Loucy (cell line): ENCODE data around the gene CPLX4.

Experiments used
- H2AFZ ChIP-seq: fragments of 200-600 bp; sonication (generic); 2 replicates; pipeline ENCODE4 v1.6.0; 2016; ENCODE audit warnings: antibody characterized with exemption, mild to moderate bottlenecking, low read length, moderate library complexity
- H3F3A ChIP-seq: fragments of 200-600 bp; 2 replicates; pipeline ENCODE4 v1.6.0; 2016; ENCODE audit warnings: antibody characterized with exemption, low read depth, mild to moderate bottlenecking
- H3K27me3 ChIP-seq: fragments of 200-600 bp; sonication (generic); 2 replicates; pipeline ENCODE4 v1.6.1; 2014; ENCODE audit warnings: low read length, mild to moderate bottlenecking; ENCODE audit not compliant: insufficient read depth, poor library complexity, severe bottlenecking
- H3K36me3 ChIP-seq: fragments of 200-600 bp; sonication (generic); 2 replicates; pipeline ENCODE4 v1.6.1; 2016; ENCODE audit warnings: low read length; ENCODE audit not compliant: insufficient read depth
- H3K4me1 ChIP-seq: fragments of 200-600 bp; sonication (generic); 2 replicates; pipeline ENCODE4 v1.5.1; 2014; ENCODE audit warnings: low read length, mild to moderate bottlenecking; ENCODE audit not compliant: insufficient read depth, poor library complexity, severe bottlenecking
- H3K4me2 ChIP-seq: fragments of 200-600 bp; sonication (generic); 2 replicates; pipeline ENCODE4 v1.6.0; 2014; ENCODE audit warnings: antibody characterized with exemption, low read length, low read depth, mild to moderate bottlenecking; ENCODE audit not compliant: poor library complexity, severe bottlenecking
- H3K4me3 ChIP-seq: fragments of 200-600 bp; sonication (generic); 2 replicates; pipeline ENCODE4 v1.5.1; 2014; ENCODE audit warnings: low read length, mild to moderate bottlenecking, mixed read lengths; ENCODE audit not compliant: poor library complexity, severe bottlenecking
- H3K79me2 ChIP-seq: fragments of 200-600 bp; sonication (generic); 2 replicates; pipeline ENCODE4 v1.6.1; 2014; ENCODE audit warnings: low read length; ENCODE audit not compliant: insufficient read depth
- H3K9ac ChIP-seq: fragments of 200-600 bp; sonication (generic); 2 replicates; pipeline ENCODE4 v1.6.0; 2014; ENCODE audit warnings: mild to moderate bottlenecking, low read depth, low read length, moderate library complexity; ENCODE audit not compliant: poor library complexity, severe bottlenecking
- H3K9me2 ChIP-seq: fragments of 200-600 bp; sonication (generic); replicated peaks from 2 replicates; pipeline ENCODE4 v1.6.1; 2016; ENCODE audit warnings: low read depth, low read length, mixed read lengths
- H3K9me3 ChIP-seq: fragments of 200-600 bp; sonication (generic); 2 replicates; pipeline ENCODE4 v1.6.1; 2014; ENCODE audit warnings: mild to moderate bottlenecking, antibody characterized with exemption, low read length, low read depth; ENCODE audit not compliant: insufficient read depth
- H4K20me1 ChIP-seq: fragments of 200-600 bp; sonication (generic); 2 replicates; pipeline ENCODE4 v1.6.0; 2014; ENCODE audit warnings: antibody characterized with exemption, low read length, mild to moderate bottlenecking; ENCODE audit not compliant: insufficient read depth, poor library complexity, severe bottlenecking
- EZH2phosphoT487 ChIP-seq: fragments of 200-600 bp; IDR thresholded peaks from 2 replicates; pipeline ENCODE4 v1.6.1; 2018; ENCODE audit warnings: antibody characterized with exemption, mild to moderate bottlenecking, moderate library complexity, borderline replicate concordance
- TF ChIP-seq, protein P1 (sequence below): fragments of 200-600 bp; sonication (generic); conservative IDR thresholded peaks from 2 replicates; pipeline ENCODE4 v1.5.1; 2014; ENCODE audit warnings: mild to moderate bottlenecking, antibody characterized with exemption, low read length

CPLX4 gene

DNA sequence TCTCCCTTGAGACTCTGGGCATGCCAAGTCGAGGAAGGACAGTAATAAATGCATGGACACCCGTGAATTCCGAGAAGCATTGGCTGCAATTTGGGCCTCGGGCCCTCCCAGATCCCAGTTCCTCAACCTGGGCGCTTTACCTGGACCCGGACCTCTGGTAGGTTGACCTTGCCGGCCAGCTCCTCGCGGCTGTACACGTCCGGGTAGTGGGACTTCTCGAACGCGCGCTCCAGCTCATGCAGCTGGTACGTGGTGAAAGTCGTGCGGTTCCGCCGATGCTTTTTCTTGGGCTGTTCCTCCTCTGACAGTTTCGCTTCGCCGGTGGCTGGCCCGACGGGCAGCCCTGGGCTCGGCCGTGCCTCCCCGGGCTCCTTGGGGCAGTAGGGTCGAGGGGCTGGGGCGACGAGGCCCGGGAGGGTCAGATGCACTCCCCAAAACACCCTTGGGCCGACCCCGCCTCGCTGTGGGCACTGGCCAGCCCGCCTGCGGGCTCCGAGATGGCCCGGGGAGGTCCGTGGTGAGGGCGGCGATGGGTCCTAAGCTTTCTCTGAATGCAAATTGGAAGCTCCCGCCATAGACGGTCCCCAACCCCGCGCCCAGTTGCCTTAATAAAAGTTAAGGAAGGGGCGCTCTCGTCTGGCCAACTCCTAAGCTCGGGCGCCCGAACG lies 46.1 kb downstream of the CPLX4 start:
- Histone ChIP-seq H3K9ac (no peak overlapping the region), H3K4me3 (no peak overlapping the region), H3K27me3 (no peaks in the 10 kb centered on the region), H4K20me1 (no peaks in the 10 kb centered on the region), H3K9me3 (no peaks in the 10 kb centered on the region), H3K79me2 (no peaks in the 10 kb centered on the region), H3F3A (no peaks in the 10 kb centered on the region), H2AFZ (no peak overlapping the region), H3K36me3 (no peaks in the 10 kb centered on the region), H3K4me2 (no peak overlapping the region), H3K9me2 (no peaks in the 10 kb centered on the region), H3K4me1 (no peaks in the 10 kb centered on the region)
- TF ChIP-seq EZH2phosphoT487, result no peak

DNA sequence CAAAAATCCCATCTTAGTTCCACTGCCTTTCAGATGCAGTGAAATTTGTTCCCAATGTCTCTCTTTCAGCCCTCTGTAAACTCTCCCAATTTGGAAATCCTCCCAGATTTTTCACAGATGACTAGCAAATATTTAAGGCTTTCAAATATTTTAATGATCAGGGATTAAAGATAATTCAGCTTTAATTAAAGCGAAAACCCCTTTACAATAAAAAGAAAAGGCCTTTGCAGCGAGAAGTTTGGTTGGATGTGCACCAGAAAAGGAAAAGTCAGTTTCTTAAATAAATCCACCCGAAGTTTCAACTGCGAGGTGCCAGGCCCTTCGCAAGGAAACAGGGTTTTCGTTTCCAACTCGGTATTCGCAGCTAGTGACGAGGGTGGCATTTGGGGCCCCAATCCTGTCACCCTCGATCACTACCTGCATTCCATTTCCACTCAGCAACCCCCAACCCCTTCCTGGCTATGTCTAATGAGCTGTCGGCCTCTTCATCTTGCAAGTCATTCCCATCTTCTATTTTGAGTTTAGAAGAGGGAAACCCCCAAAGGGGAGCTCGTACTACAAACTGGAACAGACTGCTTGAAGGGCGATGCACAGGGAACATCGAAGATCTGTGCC lies 46.7 kb downstream of the CPLX4 start:
- H3K27me3 ChIP-seq, result no peaks in the 10 kb centered on the region
- H3F3A ChIP-seq, result no peaks in the 10 kb centered on the region
- no peak overlapping the region for H3K4me2 ChIP-seq
- no peaks in the 10 kb centered on the region for H3K79me2 ChIP-seq
- no peaks in the 10 kb centered on the region for H3K9me2 ChIP-seq
- no peak overlapping the region for H2AFZ ChIP-seq
- H3K9me3 ChIP-seq, result no peaks in the 10 kb centered on the region
- no peak overlapping the region for H3K9ac ChIP-seq
- no peaks in the 10 kb centered on the region for H3K4me1 ChIP-seq
- H3K4me3 ChIP-seq, result no peak overlapping the region
- no peak for TF ChIP-seq EZH2phosphoT487
- H4K20me1 ChIP-seq, result no peaks in the 10 kb centered on the region
- no peaks in the 10 kb centered on the region for H3K36me3 ChIP-seq

DNA sequence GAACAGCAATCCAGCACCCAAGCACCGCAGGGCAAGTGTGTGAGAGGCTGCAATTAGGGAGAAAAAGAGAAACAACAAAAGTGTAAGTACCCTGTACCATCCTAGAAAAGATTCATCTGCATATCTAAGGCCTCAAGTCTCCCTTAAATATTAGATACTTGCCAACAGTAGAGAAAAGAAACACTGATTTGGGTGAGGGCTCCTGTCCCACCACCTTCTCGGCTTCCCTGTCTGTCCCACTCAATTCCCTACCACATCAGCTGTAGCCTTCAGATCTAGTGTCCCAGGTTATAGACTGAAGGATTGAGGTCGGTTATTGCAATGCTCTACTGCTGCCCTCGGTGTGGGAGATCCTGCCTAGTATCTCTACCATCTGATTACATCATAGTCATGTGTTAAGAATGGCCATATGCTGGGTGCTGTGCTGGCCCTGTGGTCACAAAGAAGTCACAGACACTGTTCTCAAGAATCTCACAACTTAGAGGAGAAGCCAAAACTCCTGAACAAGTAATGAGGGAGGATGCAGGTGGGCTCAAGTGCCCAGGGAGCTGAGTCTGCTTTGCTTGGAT lies 47.7 kb downstream of the CPLX4 start:
- Histone ChIP-seq H3K4me2 (no peak overlapping the region), H4K20me1 (no peaks in the 10 kb centered on the region), H3K9me3 (no peaks in the 10 kb centered on the region), H3F3A (no peaks in the 10 kb centered on the region), H3K9ac (no peak overlapping the region), H3K9me2 (no peaks in the 10 kb centered on the region), H3K27me3 (no peaks in the 10 kb centered on the region), H3K4me1 (no peaks in the 10 kb centered on the region), H3K4me3 (no peak overlapping the region), H3K79me2 (no peaks in the 10 kb centered on the region), H2AFZ (no peak overlapping the region), H3K36me3 (no peaks in the 10 kb centered on the region)
- TF ChIP-seq EZH2phosphoT487, result no peak
- TF ChIP-seq, protein P1, sequence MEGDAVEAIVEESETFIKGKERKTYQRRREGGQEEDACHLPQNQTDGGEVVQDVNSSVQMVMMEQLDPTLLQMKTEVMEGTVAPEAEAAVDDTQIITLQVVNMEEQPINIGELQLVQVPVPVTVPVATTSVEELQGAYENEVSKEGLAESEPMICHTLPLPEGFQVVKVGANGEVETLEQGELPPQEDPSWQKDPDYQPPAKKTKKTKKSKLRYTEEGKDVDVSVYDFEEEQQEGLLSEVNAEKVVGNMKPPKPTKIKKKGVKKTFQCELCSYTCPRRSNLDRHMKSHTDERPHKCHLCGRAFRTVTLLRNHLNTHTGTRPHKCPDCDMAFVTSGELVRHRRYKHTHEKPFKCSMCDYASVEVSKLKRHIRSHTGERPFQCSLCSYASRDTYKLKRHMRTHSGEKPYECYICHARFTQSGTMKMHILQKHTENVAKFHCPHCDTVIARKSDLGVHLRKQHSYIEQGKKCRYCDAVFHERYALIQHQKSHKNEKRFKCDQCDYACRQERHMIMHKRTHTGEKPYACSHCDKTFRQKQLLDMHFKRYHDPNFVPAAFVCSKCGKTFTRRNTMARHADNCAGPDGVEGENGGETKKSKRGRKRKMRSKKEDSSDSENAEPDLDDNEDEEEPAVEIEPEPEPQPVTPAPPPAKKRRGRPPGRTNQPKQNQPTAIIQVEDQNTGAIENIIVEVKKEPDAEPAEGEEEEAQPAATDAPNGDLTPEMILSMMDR, result no peak

DNA sequence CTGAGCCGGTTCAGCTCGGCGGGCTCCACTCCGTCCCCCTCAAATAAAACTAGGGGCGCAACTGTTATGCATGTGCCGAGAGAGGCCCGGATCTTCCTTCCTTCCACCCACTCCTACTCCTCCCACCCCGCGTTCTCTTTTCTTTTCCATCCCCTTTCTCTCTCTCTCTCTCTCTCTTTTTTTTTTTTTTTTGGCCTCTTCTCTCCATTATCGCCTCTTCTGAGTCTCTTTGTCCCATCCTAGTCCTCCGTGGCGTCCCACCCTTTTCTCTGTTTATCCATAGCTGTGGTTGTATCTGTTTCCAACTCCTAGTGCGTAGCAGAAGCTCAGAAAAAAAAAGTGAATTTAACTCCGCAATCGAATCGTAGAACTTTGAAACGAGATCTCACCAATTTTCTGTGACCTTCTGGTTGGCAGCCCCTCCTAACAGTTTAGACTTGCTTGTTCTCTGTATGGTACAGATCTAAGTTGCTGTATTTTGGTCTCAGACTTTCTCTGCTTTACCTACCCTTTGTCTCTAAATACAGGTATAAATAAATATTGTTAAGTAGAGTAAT lies 48.8 kb downstream of the CPLX4 start:
- Histone ChIP-seq H3K9ac (no peak overlapping the region), H3K4me2 (no peak overlapping the region), H2AFZ (no peak overlapping the region), H3K9me3 (no peaks in the 10 kb centered on the region), H3K4me3 (no peak overlapping the region), H3F3A (no peaks in the 10 kb centered on the region), H4K20me1 (no peaks in the 10 kb centered on the region), H3K9me2 (no peaks in the 10 kb centered on the region), H3K36me3 (no peaks in the 10 kb centered on the region), H3K4me1 (no peaks in the 10 kb centered on the region), H3K79me2 (no peaks in the 10 kb centered on the region), H3K27me3 (no peaks in the 10 kb centered on the region)
- TF ChIP-seq, protein P1, result no peak
- TF ChIP-seq EZH2phosphoT487, result no peak
